ENCODE measurements around the gene UCP2.

The UCP2 gene

GRCh38 chr11:73975479-73975757, 7.2 kb downstream of the UCP2 start:
- TF ChIP-seq, protein P1, sequence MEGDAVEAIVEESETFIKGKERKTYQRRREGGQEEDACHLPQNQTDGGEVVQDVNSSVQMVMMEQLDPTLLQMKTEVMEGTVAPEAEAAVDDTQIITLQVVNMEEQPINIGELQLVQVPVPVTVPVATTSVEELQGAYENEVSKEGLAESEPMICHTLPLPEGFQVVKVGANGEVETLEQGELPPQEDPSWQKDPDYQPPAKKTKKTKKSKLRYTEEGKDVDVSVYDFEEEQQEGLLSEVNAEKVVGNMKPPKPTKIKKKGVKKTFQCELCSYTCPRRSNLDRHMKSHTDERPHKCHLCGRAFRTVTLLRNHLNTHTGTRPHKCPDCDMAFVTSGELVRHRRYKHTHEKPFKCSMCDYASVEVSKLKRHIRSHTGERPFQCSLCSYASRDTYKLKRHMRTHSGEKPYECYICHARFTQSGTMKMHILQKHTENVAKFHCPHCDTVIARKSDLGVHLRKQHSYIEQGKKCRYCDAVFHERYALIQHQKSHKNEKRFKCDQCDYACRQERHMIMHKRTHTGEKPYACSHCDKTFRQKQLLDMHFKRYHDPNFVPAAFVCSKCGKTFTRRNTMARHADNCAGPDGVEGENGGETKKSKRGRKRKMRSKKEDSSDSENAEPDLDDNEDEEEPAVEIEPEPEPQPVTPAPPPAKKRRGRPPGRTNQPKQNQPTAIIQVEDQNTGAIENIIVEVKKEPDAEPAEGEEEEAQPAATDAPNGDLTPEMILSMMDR (IDR thresholded peaks at IDR 0.05): no peak

DNA sequence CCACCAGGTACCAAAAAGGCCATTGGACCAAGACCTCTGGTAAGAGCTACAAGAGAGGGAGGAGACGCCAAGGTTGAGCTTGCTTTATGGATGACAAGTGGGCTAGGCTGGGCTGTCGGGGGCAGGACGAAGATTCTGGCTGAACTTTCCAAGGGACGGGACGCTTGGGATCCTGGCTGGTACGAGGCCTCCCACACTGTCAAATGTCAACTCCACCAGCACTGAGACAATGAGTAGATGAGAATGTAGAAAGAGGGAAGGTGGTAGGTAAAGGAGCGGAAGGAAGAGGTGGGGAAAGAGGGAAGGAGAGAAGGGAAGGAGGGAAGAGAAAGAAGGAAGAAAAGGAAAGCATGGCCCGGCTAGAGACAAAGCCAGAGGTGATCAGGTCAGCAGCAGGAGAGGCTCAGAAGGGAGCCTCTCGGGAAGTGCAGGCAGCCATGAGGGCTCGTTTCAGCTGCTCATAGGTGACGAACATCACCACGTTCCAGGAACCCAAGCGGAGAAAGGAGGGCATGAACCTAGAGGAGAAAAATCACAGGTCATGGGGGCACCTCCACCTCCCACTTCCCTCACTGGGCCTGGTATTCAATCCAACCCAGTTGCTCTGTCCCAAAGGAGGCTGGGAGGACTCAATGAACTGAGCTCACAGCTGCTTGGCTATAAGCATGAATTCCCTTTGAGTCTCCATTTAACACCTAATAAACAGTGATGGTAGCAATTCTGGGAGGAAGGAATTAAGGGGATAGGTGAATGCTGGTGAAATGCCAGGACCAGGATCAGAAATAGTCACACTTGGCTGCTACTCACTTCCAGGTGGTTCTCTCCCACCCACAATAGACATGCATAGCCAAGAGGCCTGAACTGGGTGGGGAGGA, 7.8 kb downstream of the UCP2 start:
- TF ChIP-seq, protein P1 (IDR thresholded peaks at IDR 0.05): no peak

DNA sequence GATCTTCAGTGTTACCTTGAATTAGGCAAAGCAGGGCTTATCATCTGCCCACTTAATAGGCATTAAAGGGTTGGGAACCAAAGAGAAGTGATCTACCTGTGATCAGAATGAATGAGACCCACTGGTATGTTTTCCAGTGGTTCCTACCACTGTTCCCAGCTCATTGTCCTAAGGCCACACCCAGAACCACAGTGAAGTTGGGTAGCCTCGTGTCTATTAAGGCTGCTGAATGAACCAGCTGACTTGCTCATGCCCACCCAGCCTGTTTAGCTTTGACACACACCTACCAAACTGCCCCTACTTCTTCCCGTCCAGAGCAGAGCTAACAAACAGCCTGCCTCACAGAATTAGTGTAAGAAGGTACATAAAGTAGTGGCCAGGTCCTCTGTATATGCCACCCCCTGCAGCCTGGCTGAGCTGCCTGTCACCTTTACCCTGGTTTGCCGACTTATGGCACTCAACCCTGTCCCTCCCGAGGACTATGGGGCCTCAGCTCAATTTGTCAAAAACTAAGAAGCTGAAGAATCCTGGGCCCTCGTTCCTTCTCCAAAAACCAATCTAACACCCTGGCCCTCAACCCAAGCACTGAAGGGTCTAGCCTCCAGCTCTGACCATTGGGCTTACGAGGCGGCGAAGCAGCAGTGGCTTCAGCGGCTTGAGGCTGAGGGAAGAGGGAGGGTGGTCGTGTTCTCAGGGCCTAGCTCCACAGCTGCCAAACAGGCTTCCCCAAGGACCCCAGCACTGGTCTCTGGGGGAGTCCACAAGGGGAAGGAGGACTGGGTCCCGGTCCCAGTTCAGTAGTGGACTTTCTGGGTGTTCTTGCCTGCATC, 9.8 kb downstream of the UCP2 start:
- TF ChIP-seq, protein P1 (IDR thresholded peaks at IDR 0.05): no peak

- TF ChIP-seq, protein P1 (IDR thresholded peaks at IDR 0.05): no peak
Measured at GRCh38 chr11:73972187-73972586, 10.5 kb downstream of the UCP2 start.

DNA sequence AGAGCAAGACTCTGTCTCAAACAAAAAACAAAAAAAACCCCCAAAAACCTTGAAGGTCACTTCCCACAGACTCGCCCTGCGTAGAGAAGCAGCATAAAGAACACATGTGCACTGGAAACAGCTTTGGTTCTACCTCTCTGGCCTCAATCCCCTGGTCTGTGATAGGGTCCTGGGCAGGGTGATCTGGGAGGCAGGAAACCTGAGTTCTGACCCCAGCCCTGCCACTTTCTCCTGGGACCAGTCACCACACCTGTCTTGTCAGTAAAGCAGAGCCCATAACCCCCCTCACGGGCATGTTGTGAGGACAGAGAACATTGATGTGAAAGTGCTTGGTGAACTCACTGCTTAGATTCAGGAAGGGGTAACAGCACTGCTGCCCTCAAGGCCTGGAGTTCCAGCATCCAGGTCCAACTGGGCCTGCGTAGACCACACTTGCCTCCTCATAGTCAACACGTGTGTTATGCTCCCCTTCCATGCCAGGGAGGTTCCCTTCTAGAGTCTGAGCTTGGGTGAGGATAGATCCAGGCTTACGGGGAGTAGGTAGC, 11.4 kb downstream of the UCP2 start:
- TF ChIP-seq, protein P1 (IDR thresholded peaks at IDR 0.05): no peak

GRCh38 chr11:73969991-73970800, 12.4 kb downstream of the UCP2 start:
- TF ChIP-seq, protein P1 (IDR thresholded peaks at IDR 0.05): no peak

GRCh38 chr11:73969091-73969490, 13.6 kb downstream of the UCP2 start:
- TF ChIP-seq, protein P1 (IDR thresholded peaks at IDR 0.05): no peak
